ENCODE measurements around the gene KIF26B. TPM values are rescaled to one million over a fixed set of nuclear protein-coding genes. Genes with fewer than 3 reads are reported as not detected.

KIF26B gene
- total RNA-seq, 1 experiment from 2014 or later, result 1.7 TPM

- H3K27me3 ChIP-seq (ENCODE audit: control insufficient read depth, insufficient read depth, low read length), result no peaks in the 10 kb centered on the region
- H3K4me3 ChIP-seq (ENCODE audit: insufficient read depth, low read depth, low read length), result no peak overlapping the region
- no peaks in the 10 kb centered on the region for H3K36me3 ChIP-seq (replicated peaks; ENCODE audit: control insufficient read depth, insufficient read depth, low read length)
- no peak for DNase-seq
Measured at GRCh38 chr1:245241526-245242130, 86.8 kb downstream of the KIF26B start.

DNA sequence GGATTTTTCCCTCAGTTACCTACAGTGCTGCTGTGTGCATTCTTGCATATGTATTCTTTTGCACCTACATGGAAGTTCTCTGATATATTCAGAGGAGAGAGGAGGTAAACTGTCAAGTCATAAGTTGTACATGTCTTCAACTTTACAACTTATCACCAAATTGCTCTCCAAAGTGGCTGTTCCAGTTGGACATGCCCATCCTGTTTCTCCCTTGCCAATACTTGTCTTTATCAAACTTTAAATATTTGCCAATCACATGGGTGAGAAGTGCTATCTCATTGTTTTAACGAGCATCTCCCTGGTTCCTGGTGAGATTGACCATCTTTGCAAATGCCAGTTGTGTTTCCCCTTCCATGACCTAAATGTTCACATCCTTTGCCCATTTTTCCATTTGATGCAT lies 88.2 kb downstream of the KIF26B start:
- Histone ChIP-seq H3K36me3 (replicated peaks; ENCODE audit: control insufficient read depth, insufficient read depth, low read length) (no peaks in the 10 kb centered on the region), H3K4me3 (ENCODE audit: insufficient read depth, low read depth, low read length) (no peak overlapping the region), H3K27me3 (ENCODE audit: control insufficient read depth, insufficient read depth, low read length) (no peaks in the 10 kb centered on the region)
- DNase-seq, result no peak

- Histone ChIP-seq H3K27me3 (ENCODE audit: control insufficient read depth, insufficient read depth, low read length) (no peaks in the 10 kb centered on the region), H3K36me3 (replicated peaks; ENCODE audit: control insufficient read depth, insufficient read depth, low read length) (no peaks in the 10 kb centered on the region), H3K4me3 (ENCODE audit: insufficient read depth, low read depth, low read length) (no peak overlapping the region)
- DNase-seq, result no peak
Measured at GRCh38 chr1:245245021-245245667, 90.4 kb downstream of the KIF26B start.

- no peak for DNase-seq
- no peaks in the 10 kb centered on the region for H3K36me3 ChIP-seq (replicated peaks; ENCODE audit: control insufficient read depth, insufficient read depth, low read length)
- no peaks in the 10 kb centered on the region for H3K27me3 ChIP-seq (ENCODE audit: control insufficient read depth, insufficient read depth, low read length)
Measured at GRCh38 chr1:245246433-245246832, 91.6 kb downstream of the KIF26B start.

DNA sequence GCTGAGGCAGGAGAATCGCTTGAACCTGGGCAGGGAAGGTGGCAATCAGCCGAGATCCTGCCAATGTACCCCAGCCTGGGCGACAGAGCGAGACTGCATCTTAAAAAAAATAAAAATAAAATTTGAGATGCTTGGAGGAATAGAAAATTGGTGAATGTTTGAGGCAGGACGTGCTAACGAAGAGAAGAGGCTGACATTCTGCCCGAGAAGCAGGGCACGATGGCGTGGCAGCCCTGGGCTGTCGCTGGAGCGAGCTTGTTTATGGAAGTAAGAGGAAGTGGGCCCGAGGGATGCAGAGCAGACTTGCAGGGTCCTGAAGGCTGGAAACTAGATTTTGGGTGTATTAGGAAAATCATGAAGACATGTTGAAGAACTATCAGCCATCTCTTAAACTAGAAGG lies 92.6 kb downstream of the KIF26B start:
- Histone ChIP-seq H3K4me3 (ENCODE audit: insufficient read depth, low read depth, low read length) (no peak overlapping the region), H3K36me3 (replicated peaks; ENCODE audit: control insufficient read depth, insufficient read depth, low read length) (no peaks in the 10 kb centered on the region), H3K27me3 (ENCODE audit: control insufficient read depth, insufficient read depth, low read length) (no peaks in the 10 kb centered on the region)
- DNase-seq, result no peak

More at GRCh38 chr1:245246433-245246832, 91.6 kb downstream of the KIF26B start:
- H3K4me3 ChIP-seq (ENCODE audit: insufficient read depth, low read depth, low read length), result no peak overlapping the region

DNA sequence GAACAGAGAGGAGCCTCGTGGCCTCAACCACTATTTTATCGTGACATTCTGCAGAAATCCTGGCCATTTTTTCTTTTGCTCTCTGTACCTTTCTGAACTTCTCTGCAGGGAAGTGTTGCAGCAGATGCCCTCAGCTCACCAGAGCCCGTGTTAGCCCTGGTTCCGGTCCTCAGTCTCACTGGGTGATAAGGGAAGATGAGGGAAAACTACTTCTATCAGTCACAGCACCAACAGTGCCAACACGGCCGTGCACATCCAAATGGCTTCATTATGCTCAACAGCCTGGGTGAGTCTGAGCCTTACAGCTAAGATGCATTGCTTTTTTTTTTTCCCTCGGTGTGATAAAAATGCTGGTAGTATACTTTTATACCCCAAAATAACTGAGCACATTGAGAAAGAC lies 93.0 kb downstream of the KIF26B start:
- Histone ChIP-seq H3K27me3 (ENCODE audit: control insufficient read depth, insufficient read depth, low read length) (no peaks in the 10 kb centered on the region), H3K36me3 (replicated peaks; ENCODE audit: control insufficient read depth, insufficient read depth, low read length) (no peaks in the 10 kb centered on the region), H3K4me3 (ENCODE audit: insufficient read depth, low read depth, low read length) (no peak overlapping the region)
- DNase-seq, result no peak

- Histone ChIP-seq H3K27me3 (ENCODE audit: control insufficient read depth, insufficient read depth, low read length) (no peaks in the 10 kb centered on the region), H3K36me3 (replicated peaks; ENCODE audit: control insufficient read depth, insufficient read depth, low read length) (no peaks in the 10 kb centered on the region)
- no peak for DNase-seq
Measured at GRCh38 chr1:245248231-245248731, 93.5 kb downstream of the KIF26B start.

GRCh38 chr1:245255783-245256182 lies 101.0 kb downstream of the KIF26B start:
- H3K4me3 ChIP-seq (ENCODE audit: insufficient read depth, low read depth, low read length), result no peak overlapping the region
- no peaks in the 10 kb centered on the region for H3K36me3 ChIP-seq (replicated peaks; ENCODE audit: control insufficient read depth, insufficient read depth, low read length)
- no peaks in the 10 kb centered on the region for H3K27me3 ChIP-seq (ENCODE audit: control insufficient read depth, insufficient read depth, low read length)
- DNase-seq, result no peak

More at GRCh38 chr1:245248231-245248731, 93.5 kb downstream of the KIF26B start:
- no peak overlapping the region for H3K4me3 ChIP-seq (ENCODE audit: insufficient read depth, low read depth, low read length)

DNA sequence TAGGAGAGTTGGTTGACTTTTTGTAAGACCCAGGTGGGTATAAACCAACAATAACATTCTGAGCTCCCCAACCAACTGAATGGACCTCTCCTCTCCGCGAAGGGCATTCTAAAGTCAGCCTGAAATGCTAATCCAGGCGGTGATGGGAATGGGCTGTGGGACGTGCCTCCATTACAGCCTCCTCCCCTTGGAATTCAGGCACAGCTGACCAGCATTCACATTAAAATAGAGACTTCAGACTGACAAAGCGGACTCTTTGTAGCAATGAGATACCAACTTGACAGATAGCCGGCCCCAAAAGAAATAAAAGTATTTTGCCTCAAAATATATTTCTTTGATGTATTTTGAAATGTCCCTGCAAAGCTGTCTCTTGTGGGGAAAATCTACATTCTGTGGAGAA lies 101.7 kb downstream of the KIF26B start:
- no peak overlapping the region for H3K4me3 ChIP-seq (ENCODE audit: insufficient read depth, low read depth, low read length)
- no peaks in the 10 kb centered on the region for H3K27me3 ChIP-seq (ENCODE audit: control insufficient read depth, insufficient read depth, low read length)
- peak; percentile 69 for DNase-seq
- H3K36me3 ChIP-seq (replicated peaks; ENCODE audit: control insufficient read depth, insufficient read depth, low read length), result no peaks in the 10 kb centered on the region

DNA sequence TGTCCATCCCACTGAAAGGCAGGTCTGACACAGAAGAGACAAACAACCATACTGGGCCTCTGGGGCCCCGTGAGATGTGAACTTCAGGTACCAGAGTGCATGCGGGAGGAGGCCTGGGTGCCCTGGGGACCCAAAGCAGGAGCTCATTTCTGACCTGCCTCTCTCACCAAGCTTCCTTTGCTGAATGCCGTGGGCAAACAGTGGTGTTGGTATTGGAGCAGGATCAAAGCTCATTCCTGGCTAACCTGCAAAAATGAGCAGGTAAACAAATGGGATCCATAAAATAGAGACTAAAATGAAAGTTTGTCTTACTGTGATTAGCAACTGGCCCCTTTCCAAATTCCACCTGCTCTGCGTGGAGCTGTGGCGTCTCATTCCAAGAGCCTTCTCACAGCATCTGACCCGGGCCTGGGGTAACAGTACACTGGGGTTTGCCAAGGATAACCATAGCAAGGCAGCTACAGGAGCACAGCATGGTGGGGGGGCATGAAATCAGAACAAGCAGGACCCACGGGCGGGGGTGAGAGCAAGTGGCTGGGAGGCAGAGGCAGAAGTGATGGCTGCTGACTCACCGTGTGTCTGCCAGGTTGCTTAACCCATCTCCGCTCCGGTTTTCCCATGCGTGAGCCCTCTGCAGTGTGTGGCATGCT lies 103.6 kb downstream of the KIF26B start:
- no peak for DNase-seq
- H3K27me3 ChIP-seq (ENCODE audit: control insufficient read depth, insufficient read depth, low read length), result no peaks in the 10 kb centered on the region
- no peaks in the 10 kb centered on the region for H3K36me3 ChIP-seq (replicated peaks; ENCODE audit: control insufficient read depth, insufficient read depth, low read length)
- no peak overlapping the region for H3K4me3 ChIP-seq (ENCODE audit: insufficient read depth, low read depth, low read length)

GRCh38 chr1:245260110-245260882 lies 105.5 kb downstream of the KIF26B start:
- H3K4me3 ChIP-seq (ENCODE audit: insufficient read depth, low read depth, low read length), result no peak overlapping the region
- no peaks in the 10 kb centered on the region for H3K27me3 ChIP-seq (ENCODE audit: control insufficient read depth, insufficient read depth, low read length)
- no peaks in the 10 kb centered on the region for H3K36me3 ChIP-seq (replicated peaks; ENCODE audit: control insufficient read depth, insufficient read depth, low read length)
- no peak for DNase-seq

DNA sequence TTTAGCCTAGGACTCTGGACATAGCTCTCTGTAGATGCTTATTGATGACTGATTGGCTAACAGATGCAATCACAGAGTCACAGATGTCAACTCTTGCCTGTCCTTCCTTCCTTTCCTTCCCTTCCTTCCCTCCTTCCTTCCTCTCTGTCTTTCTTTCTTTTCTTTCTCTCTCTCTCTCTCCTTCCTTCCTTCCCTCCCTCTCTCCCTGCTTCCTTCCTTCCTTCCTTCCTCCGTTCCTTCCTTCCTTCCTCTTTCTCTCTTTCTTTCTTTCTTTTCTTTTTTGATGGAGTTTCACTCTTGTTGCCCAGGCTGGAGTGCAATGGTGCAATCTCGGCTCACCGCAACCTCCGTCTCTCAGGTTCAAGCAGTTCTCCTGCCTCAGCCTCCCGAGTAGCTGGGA lies 106.1 kb downstream of the KIF26B start:
- Histone ChIP-seq H3K4me3 (ENCODE audit: insufficient read depth, low read depth, low read length) (no peak overlapping the region), H3K36me3 (replicated peaks; ENCODE audit: control insufficient read depth, insufficient read depth, low read length) (no peaks in the 10 kb centered on the region), H3K27me3 (ENCODE audit: control insufficient read depth, insufficient read depth, low read length) (no peaks in the 10 kb centered on the region)
- DNase-seq, result no peak

- no peaks in the 10 kb centered on the region for H3K27me3 ChIP-seq (ENCODE audit: control insufficient read depth, insufficient read depth, low read length)
- no peak overlapping the region for H3K4me3 ChIP-seq (ENCODE audit: insufficient read depth, low read depth, low read length)
- H3K36me3 ChIP-seq (replicated peaks; ENCODE audit: control insufficient read depth, insufficient read depth, low read length), result no peaks in the 10 kb centered on the region
- no peak for DNase-seq
Measured at GRCh38 chr1:245261786-245262185, 107.0 kb downstream of the KIF26B start.

DNA sequence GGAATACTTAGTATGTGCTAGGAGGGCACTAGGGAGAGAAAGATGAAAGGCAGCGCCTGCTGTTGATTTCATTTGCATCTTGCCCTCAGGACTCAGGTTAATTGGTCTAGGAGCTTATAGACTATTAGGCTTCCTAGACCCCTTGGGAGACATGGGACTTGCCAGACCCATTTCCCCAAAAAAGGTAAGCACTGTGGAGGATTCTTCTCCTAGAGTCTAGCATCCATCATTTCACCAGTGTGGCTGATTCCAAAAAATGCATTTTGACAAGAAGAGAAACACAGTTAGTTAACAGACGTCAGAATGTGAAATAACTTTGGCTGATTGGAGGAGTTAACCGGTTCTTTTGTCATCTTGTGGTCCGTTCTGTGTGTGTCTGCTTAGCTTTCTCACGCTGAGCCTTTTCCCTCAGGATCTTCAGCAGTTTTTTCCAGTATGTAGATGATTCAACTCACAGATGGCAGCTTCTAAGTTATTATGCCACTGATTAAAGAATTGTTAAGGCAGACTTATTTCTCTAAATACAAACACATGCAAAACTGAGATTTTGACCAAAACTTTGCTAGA lies 108.8 kb downstream of the KIF26B start:
- H3K36me3 ChIP-seq (replicated peaks; ENCODE audit: control insufficient read depth, insufficient read depth, low read length), result no peaks in the 10 kb centered on the region
- H3K27me3 ChIP-seq (ENCODE audit: control insufficient read depth, insufficient read depth, low read length), result no peaks in the 10 kb centered on the region
- no peak for DNase-seq
- H3K4me3 ChIP-seq (ENCODE audit: insufficient read depth, low read depth, low read length), result no peak overlapping the region
